GM10847 (cell line): ENCODE measurements around the gene GNG8.

Source experiments
- POLR2A ChIP-seq: IDR thresholded peaks from 2 replicates; pipeline ENCODE4 v1.6.1; 2011; ENCODE audit not compliant: insufficient read length; ENCODE audit errors: extremely low read depth

GNG8 gene

GRCh38 chr19:46650445-46650844 is 14.4 kb upstream of the GNG8 start:
- no peak for TF ChIP-seq POLR2A

GRCh38 chr19:46648961-46649960 is 13.3 kb upstream of the GNG8 start:
- no peak for TF ChIP-seq POLR2A

- no peak for TF ChIP-seq POLR2A
Measured at GRCh38 chr19:46648060-46648960, 12.3 kb upstream of the GNG8 start.

GRCh38 chr19:46646402-46646801 is 10.4 kb upstream of the GNG8 start:
- no peak for TF ChIP-seq POLR2A

GRCh38 chr19:46644720-46645119 is 8.7 kb upstream of the GNG8 start:
- TF ChIP-seq POLR2A = no peak

- no peak for TF ChIP-seq POLR2A
Measured at GRCh38 chr19:46640656-46641055, 4.7 kb upstream of the GNG8 start.

- TF ChIP-seq POLR2A = no peak
Measured at GRCh38 chr19:46639358-46640182, 3.6 kb upstream of the GNG8 start.

GRCh38 chr19:46637224-46637623 is 1.2 kb upstream of the GNG8 start:
- TF ChIP-seq POLR2A = no peak

GRCh38 chr19:46634656-46635218 is 1.3 kb downstream of the GNG8 start:
- no peak for TF ChIP-seq POLR2A

- no peak for TF ChIP-seq POLR2A
Measured at GRCh38 chr19:46634045-46634655, 1.9 kb downstream of the GNG8 start.

GRCh38 chr19:46633130-46633529 is 2.9 kb downstream of the GNG8 start:
- no peak for TF ChIP-seq POLR2A

GRCh38 chr19:46631481-46631880 is 4.5 kb downstream of the GNG8 start:
- TF ChIP-seq POLR2A = no peak

- TF ChIP-seq POLR2A = no peak
Measured at GRCh38 chr19:46630586-46631205, 5.3 kb downstream of the GNG8 start.

- no peak for TF ChIP-seq POLR2A
Measured at GRCh38 chr19:46629546-46630025, 6.4 kb downstream of the GNG8 start.
